HG03108 (cell line): Measurements from ENCODE around the gene SULT4A1.

Experiments
- ATAC-seq: cut with Tn5 transposase; IDR thresholded peaks from one replicate; pipeline ENCODE4 v1.9.1; 2021; ENCODE audit warnings: moderate library complexity; ENCODE audit not compliant: unreplicated experiment

SULT4A1 gene

DNA sequence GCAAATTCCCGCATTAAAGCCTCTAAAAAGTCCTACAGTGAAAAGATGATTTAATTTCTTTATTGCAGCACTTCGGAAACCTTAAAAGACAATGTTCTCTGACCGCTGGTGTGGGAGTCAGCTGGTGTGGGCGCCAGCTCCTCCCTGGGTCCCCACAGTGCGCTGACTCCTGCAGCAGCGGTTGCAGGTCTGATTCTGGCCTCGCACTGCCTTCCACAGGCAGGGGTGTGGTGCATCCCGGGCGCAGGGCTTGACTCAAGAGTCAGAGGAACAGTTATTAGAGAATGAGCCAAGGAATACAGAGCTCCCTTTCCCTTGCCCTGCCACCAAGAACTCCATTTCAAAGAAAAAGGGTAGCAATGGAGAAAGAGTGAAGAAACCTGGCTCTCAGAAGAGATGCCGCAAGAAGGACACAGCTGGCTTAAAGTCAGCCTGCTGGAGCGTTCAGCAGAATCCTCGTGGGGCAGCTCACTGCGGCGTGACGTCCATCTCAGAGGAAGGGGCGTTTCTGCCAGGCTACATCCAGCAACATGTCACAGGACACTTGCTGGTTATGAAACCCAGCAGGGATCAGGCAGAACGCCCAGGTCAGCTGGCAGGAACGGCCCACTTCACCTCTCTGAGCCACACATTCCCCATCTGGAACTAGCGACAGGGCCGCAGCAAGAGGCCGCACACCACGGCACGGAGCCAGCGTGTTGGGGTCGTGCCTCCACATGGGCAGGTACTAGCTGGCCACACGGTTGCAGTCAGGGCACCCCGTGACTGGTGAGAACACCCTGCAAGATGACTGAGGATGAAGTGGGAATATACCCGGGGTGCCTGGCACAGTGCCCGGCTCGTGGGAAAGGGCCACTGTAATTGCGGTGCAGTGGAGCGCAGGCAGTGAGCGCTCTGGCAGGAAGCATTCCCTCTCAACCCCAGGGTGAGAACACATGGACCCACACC lies 32.1 kb downstream of the SULT4A1 start:
- no peak for ATAC-seq

- ATAC-seq: no peak
Measured at GRCh38 chr22:43828998-43829782, 33.1 kb downstream of the SULT4A1 start.

- ATAC-seq: no peak
Measured at GRCh38 chr22:43828725-43828997, 33.7 kb downstream of the SULT4A1 start.

DNA sequence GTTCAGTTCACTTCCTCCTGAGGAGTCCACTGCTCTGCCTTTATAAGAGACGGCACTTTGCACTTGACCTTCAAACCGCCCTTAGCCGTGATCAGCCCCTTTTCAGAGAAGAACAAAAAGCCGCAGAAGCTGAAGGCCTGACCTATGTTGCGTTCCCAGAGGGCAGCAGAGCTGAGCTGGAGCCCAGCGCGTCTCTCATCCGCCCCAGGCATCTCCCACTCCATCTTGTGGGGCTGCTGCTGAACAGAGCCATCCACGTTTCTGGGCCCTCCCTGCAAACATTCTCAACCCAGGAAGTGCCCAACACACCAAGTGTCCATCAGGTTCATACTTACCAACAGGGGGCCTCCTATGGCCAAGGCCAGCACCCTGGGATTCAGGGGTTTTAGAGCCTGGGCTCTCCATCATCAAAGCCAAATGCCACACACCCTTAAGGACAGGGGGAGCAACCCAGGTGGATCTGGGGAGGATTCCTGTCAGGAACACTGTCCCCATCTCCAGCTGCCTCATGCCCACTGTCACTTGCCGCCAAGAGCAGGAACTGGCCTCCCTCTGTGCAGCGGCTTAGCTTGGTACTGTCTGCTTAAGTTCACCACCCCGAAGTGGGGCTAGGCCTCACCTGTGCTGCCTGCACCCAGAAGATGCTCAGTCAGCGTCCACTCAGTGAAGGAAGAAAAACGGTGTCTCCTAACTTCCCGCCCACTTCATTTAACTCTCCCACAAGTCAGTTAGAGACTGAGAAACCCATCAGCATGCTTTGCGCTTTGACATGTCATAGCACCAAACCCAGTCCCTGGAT lies 34.2 kb downstream of the SULT4A1 start:
- ATAC-seq: no peak

GRCh38 chr22:43827003-43827735 lies 35.1 kb downstream of the SULT4A1 start:
- no peak for ATAC-seq

DNA sequence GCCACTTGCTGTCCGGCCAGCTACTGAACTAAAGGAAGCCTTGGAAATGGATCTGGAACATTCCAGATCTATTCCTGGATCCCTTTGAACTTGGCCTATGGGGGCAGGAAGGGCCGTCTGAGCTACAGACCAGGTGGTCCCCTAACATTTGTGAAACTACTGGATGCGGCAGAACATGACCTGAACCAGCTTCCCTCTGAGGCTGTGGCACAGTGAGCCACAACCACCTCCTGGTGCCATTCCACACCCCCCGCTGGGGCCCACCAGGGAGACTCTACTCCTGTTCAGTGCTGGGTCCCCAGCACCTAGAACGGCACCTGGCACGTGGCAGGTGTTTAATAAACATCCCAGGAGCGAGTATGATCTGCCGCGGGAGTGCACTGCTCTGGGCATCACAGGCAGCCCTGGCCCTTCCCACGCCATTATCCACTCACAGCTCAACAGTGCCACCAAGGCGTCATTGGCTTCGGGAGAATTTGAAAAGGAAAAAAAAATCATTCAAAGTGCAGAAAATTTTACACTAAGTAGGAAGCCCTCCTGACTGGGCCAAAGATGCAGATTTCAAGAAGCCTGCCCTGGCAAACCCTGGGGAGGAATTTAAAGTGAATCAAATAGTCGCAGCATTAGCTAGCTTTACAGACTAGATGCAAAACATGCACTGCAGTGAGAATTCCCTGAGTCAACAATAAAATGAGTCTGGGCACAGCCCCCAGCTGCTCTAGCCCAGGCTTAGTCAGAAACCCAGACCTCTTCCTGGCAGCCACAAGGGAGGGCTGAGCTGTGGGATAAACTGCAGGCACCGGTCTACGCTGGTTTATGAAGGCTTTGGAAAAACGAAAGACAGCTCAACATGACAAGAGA lies 35.9 kb downstream of the SULT4A1 start:
- no peak for ATAC-seq

DNA sequence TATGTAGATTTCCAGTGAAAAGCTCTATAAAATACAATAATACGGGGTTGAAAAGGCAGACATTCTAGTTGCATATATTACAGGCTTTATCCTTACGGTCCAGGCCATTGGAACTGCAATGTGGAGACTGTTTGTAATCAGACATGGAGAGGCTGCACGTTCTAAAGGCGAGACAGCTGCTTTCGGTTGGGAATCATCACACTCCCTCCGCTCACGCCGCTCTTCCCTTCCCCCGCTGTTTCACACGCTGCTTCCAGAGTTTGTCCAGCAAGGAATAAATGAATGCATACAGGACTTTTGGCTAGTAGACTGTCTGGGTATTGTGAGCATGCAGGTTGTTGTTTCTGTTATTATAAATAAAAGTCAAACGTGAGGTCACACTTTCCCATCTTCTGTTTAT lies 36.7 kb downstream of the SULT4A1 start:
- ATAC-seq: no peak

DNA sequence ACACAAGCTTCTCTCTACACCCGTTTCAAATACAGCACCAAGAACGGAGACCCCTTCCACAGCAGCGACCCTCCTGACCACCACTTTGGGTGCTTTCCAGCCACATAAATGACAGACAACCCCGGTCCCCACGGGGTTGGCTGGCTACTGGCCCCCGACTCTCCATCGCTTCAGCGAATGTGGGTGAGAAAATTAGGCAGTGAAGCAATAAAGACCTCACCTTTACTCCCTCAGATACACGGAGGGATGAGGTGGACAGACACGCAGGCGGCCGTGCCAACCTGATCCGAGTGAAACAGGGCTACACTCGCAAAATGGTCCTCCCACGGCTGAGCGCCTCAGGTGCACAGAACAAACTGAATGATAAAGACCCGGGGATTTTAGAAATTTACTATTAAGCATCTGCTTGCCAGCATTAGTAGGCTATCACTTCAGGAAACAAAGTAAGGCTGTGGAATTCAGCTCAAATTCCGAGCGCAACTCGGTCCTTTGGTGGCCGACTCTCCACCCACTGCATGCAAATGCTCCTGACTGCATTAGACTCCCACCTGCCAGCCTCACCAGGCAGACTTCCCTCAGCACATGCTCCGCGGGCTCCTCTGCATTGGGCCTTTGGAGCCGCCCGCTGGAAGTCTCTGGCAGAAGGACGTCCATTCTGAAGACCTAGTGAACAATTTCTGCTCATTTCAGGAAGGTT lies 37.4 kb downstream of the SULT4A1 start:
- no peak for ATAC-seq

- no peak for ATAC-seq
Measured at GRCh38 chr22:43823911-43824665, 38.2 kb downstream of the SULT4A1 start.

- no peak for ATAC-seq
Measured at GRCh38 chr22:43823353-43823908, 38.9 kb downstream of the SULT4A1 start.

- no peak for ATAC-seq
Measured at GRCh38 chr22:43821606-43822425, 40.5 kb downstream of the SULT4A1 start.

DNA sequence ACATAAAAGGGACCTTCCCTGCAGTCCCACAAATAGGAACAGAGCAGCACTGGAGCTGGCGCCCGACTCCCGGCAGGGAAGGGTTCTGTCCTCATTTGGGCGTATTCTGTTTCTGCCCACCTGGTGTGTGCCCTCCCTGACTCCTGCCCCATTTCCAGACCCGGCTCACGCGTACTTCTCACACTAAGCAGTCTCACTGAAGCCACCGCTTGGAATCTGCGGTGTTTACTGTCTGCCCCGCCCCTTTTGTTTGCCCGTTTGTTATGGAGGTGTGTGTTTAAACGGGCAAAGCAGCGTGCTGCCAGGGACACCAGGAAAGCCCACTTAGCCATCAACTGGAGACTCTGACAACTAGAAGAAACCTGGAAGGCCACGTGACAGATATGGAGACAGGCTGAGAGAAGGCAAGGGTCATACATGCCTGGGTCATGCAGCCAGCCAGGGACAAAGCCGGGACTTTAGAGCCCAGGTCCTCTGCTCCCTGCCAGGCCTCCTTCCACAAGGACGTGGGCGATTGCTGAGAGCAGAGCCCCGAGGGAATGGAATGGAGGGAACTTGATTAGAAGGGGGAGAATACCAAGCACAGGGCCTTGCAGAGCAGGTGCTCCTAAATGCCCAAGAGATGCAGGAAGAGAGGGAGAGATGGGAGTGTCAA lies 41.5 kb downstream of the SULT4A1 start:
- ATAC-seq: no peak

- no peak for ATAC-seq
Measured at GRCh38 chr22:43819931-43820640, 42.2 kb downstream of the SULT4A1 start.

GRCh38 chr22:43819421-43819921 lies 42.8 kb downstream of the SULT4A1 start:
- no peak for ATAC-seq

GRCh38 chr22:43818981-43819380 lies 43.3 kb downstream of the SULT4A1 start:
- ATAC-seq: no peak

DNA sequence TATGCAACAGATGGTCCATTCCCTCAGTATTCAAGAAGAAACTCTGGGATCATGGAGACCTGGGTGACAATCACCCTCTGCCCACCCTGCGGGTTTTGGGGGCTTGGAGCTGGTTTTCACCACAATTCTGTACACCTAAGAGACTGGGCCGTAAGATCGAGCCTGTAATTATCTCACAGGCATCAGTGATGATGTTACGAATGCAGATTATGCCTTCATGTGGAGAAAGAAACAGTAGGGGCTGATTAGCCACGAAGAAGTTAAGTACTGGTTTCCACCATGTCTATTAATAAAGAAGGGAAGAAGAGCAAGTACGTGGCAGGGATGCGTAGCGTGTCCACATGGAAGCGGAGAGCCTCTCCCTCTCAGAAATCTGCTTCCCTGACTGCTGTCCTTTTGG lies 44.9 kb downstream of the SULT4A1 start:
- ATAC-seq: no peak
